H9 (cell line): ENCODE measurements around the gene CBLB. TPM values are rescaled to one million over a fixed set of nuclear protein-coding genes. Genes with fewer than 3 reads are reported as not detected.

Experiments
- DNase-seq: peaks from one replicate; pipeline ENCODE4 v3.0.0-alpha.2; 2017
- H2AFZ ChIP-seq: one replicate; pipeline ENCODE4 v1.6.1; 2013; ENCODE audit warnings: mild to moderate bottlenecking, low read length, control low read depth, moderate library complexity
- H2AK5ac ChIP-seq: 2 replicates; pipeline ENCODE4 v1.6.1; 2013; ENCODE audit warnings: low read length, control low read depth, mixed read lengths; ENCODE audit not compliant: insufficient read length
- H2BK120ac ChIP-seq: one replicate; pipeline ENCODE4 v1.6.1; 2013; ENCODE audit warnings: low read depth, mild to moderate bottlenecking, low read length, control low read depth, inconsistent platforms; ENCODE audit not compliant: poor library complexity, severe bottlenecking
- H2BK12ac ChIP-seq: 2 replicates; pipeline ENCODE4 v1.6.1; 2013; ENCODE audit warnings: low read length, control low read depth, mixed read lengths, low read depth; ENCODE audit not compliant: insufficient read length
- H2BK15ac ChIP-seq: 2 replicates; pipeline ENCODE4 v1.6.1; 2013; ENCODE audit warnings: low read depth, low read length, control low read depth
- H2BK20ac ChIP-seq: one replicate; pipeline ENCODE4 v1.6.1; 2013; ENCODE audit warnings: low read depth, mild to moderate bottlenecking, low read length, control low read depth, inconsistent platforms; ENCODE audit not compliant: poor library complexity, severe bottlenecking
- H2BK5ac ChIP-seq: 2 replicates; pipeline ENCODE4 v1.6.1; 2013; ENCODE audit warnings: low read length, control low read depth, mixed read lengths; ENCODE audit not compliant: insufficient read length
- H3K14ac ChIP-seq: 2 replicates; pipeline ENCODE4 v1.6.1; 2013; ENCODE audit warnings: low read length, control low read depth; ENCODE audit not compliant: insufficient read depth
- H3K18ac ChIP-seq: 2 replicates; pipeline ENCODE4 v1.6.1; 2013; ENCODE audit warnings: low read depth, mild to moderate bottlenecking, mixed read lengths, low read length, control low read depth; ENCODE audit not compliant: insufficient read length
- H3K23ac ChIP-seq: 2 replicates; pipeline ENCODE4 v1.6.1; 2013; ENCODE audit warnings: low read length, control low read depth, mixed read lengths, low read depth; ENCODE audit not compliant: insufficient read length
- H3K23me2 ChIP-seq: 2 replicates; pipeline ENCODE4 v1.6.1; 2013; ENCODE audit warnings: low read depth, mild to moderate bottlenecking, mixed read lengths, low read length, control low read depth; ENCODE audit not compliant: insufficient read length, poor library complexity, severe bottlenecking
- H3K27ac ChIP-seq: 2 replicates; pipeline ENCODE4 v1.5.1; 2013; ENCODE audit warnings: low read length, control low read depth, mixed read lengths, low read depth; ENCODE audit not compliant: insufficient read length
- H3K27me3 ChIP-seq: 2 replicates; pipeline ENCODE4 v1.6.1; 2013; ENCODE audit warnings: low read length, control low read depth, inconsistent platforms; ENCODE audit not compliant: insufficient read depth
- H3K4ac ChIP-seq: 2 replicates; pipeline ENCODE4 v1.6.1; 2013; ENCODE audit warnings: low read depth, mild to moderate bottlenecking, control low read depth, inconsistent platforms, low read length, moderate library complexity
- H3K4me1 ChIP-seq: 2 replicates; pipeline ENCODE4 v1.6.1; 2013; ENCODE audit warnings: low read length, control low read depth, inconsistent platforms; ENCODE audit not compliant: insufficient read depth
- H3K4me2 ChIP-seq: 2 replicates; pipeline ENCODE4 v1.6.1; 2013; ENCODE audit warnings: low read length, control low read depth, mixed read lengths; ENCODE audit not compliant: insufficient read length, insufficient read depth
- H3K56ac ChIP-seq: 2 replicates; pipeline ENCODE4 v1.6.1; 2013; ENCODE audit warnings: low read depth, mild to moderate bottlenecking, mixed read lengths, low read length, control low read depth; ENCODE audit not compliant: insufficient read length
- H3K79me1 ChIP-seq: 2 replicates; pipeline ENCODE4 v1.6.1; 2013; ENCODE audit warnings: low read depth, mild to moderate bottlenecking, moderate library complexity, low read length, control low read depth, inconsistent platforms; ENCODE audit not compliant: insufficient read depth, poor library complexity, severe bottlenecking
- H3K79me2 ChIP-seq: 2 replicates; pipeline ENCODE4 v1.6.1; 2013; ENCODE audit warnings: low read length, control low read depth, inconsistent platforms; ENCODE audit not compliant: insufficient read depth
- H3K9ac ChIP-seq: 2 replicates; pipeline ENCODE4 v1.6.1; 2013; ENCODE audit warnings: low read length, control low read depth, mixed read lengths; ENCODE audit not compliant: insufficient read length; ENCODE audit errors: extremely low read depth
- H3K9me3 ChIP-seq: one replicate; pipeline ENCODE4 v1.6.1; 2013; ENCODE audit warnings: low read depth, low read length, inconsistent platforms; ENCODE audit not compliant: control insufficient read depth
- H3T11ph ChIP-seq: one replicate; pipeline ENCODE4 v1.6.1; 2013; ENCODE audit warnings: mild to moderate bottlenecking, low read length, control low read depth, inconsistent platforms
- H4K20me1 ChIP-seq: one replicate; pipeline ENCODE4 v1.6.1; 2013; ENCODE audit not compliant: control insufficient read depth, insufficient read length, insufficient read depth
- H4K5ac ChIP-seq: 2 replicates; pipeline ENCODE4 v1.6.1; 2013; ENCODE audit warnings: low read depth, mild to moderate bottlenecking, mixed read lengths, low read length, control low read depth; ENCODE audit not compliant: insufficient read length
- H4K8ac ChIP-seq: replicated peaks from 2 replicates; pipeline ENCODE4 v1.6.1; 2013; ENCODE audit warnings: low read length, control low read depth, mixed read lengths, low read depth; ENCODE audit not compliant: insufficient read length
- H4K91ac ChIP-seq: 2 replicates; pipeline ENCODE4 v1.6.1; 2013; ENCODE audit warnings: low read depth, mild to moderate bottlenecking, moderate library complexity, mixed read lengths, low read length, control low read depth; ENCODE audit not compliant: insufficient read length
- H3K27ac Mint-ChIP-seq, 3 experiments: 2 replicates in 2 of 3; 3 replicates in 1 of 3; pipeline ENCODE4 v1.8.0; 2020 to 2021; ENCODE audit warnings: mixed read lengths in 3 of 3, mild to moderate bottlenecking in 1 of 3, moderate library complexity in 1 of 3
- H3K27me3 Mint-ChIP-seq: 2 replicates; pipeline ENCODE4 v1.8.0; 2021; ENCODE audit warnings: low read depth, mild to moderate bottlenecking, moderate library complexity, mixed read lengths
- H3K36me3 Mint-ChIP-seq, 3 experiments: 2 replicates in 2 of 3; 3 replicates in 1 of 3; pipeline ENCODE4 v1.8.0; 2020 to 2021; ENCODE audit warnings: low read depth in 3 of 3, mixed read lengths in 3 of 3; ENCODE audit not compliant: insufficient read depth in 1 of 3
- H3K4me1 Mint-ChIP-seq, 2 experiments: 2 replicates each; pipeline ENCODE4 v1.8.0; 2020; ENCODE audit warnings: mixed read lengths in 2 of 2
- H3K4me3 Mint-ChIP-seq, 2 experiments: 2 replicates in 1 of 2; 3 replicates in 1 of 2; pipeline ENCODE4 v1.8.0; 2020 to 2021; ENCODE audit warnings: mild to moderate bottlenecking in 2 of 2, mixed read lengths in 2 of 2, moderate library complexity in 1 of 2
- H3K9me3 Mint-ChIP-seq, 2 experiments: 2 replicates in 1 of 2; 3 replicates in 1 of 2; pipeline ENCODE4 v1.8.0; 2020; ENCODE audit warnings: mild to moderate bottlenecking in 2 of 2, mixed read lengths in 2 of 2, moderate library complexity in 1 of 2
- CTCF ChIP-seq: fragments of 200-600 bp; sonication (generic); conservative IDR thresholded peaks from 3 replicates; pipeline ENCODE4 v1.8.0; 2021; ENCODE audit warnings: antibody characterized with exemption, mild to moderate bottlenecking
- WGBS: extraction: QIAGEN DNeasy Blood & Tissue Kit; methylation state at CpG from one replicate; pipeline ENCODE4 v1.1.7; 2013; ENCODE audit warnings: missing lambda C conversion rate, low lambda C conversion rate, mixed read lengths; ENCODE audit not compliant: insufficient read length; ENCODE audit errors: extremely low coverage; 5-methylcytosine and 5-hydroxymethylcytosine counted together
- total RNA-seq: library from RNA; stranded (reverse); gene quantifications from 2 replicates; pipeline ENCODE4 v1.2.1, GENCODE V29; 2021

Gene CBLB
- total RNA-seq, 1 experiment from 2014 or later: 25.7 TPM

- no peak overlapping the region for H2BK5ac ChIP-seq
- H3K4me2 ChIP-seq: no peak overlapping the region
- no peak overlapping the region for H4K91ac ChIP-seq
- no peak overlapping the region for H4K8ac ChIP-seq
- H3K4me1 ChIP-seq: no peaks in the 10 kb centered on the region
- H3K18ac ChIP-seq: no peak overlapping the region
- H3K36me3 Mint-ChIP-seq: peaks cover 19 to 30% (median 23%) of the 10 kb centered on the region in 3 experiments
- H4K5ac ChIP-seq: no peak overlapping the region
- WGBS: no CpG with 5 or more reads among the region's 3 CpGs
- peaks cover 8 to 10% of the 10 kb centered on the region in 2 experiments for H3K4me1 Mint-ChIP-seq
- peaks cover 2% of the 10 kb centered on the region; the same call in 1 of the 2 replicates for H3K79me2 ChIP-seq
- H3K4ac ChIP-seq: no peak overlapping the region
- no peak overlapping the region for H3K27ac Mint-ChIP-seq
- H3T11ph ChIP-seq: no peak overlapping the region
- peaks cover 12 to 13% of the 10 kb centered on the region in 2 experiments for H3K9me3 Mint-ChIP-seq
- no peak overlapping the region for H2BK20ac ChIP-seq
- H3K9ac ChIP-seq: no peak overlapping the region
- H3K27ac ChIP-seq: no peak overlapping the region
- H2BK12ac ChIP-seq: no peak overlapping the region
- no peak overlapping the region for H2BK15ac ChIP-seq
- no peak overlapping the region for H3K56ac ChIP-seq
- no peak overlapping the region for H2AK5ac ChIP-seq
- no peaks in the 10 kb centered on the region for H3K27me3 ChIP-seq
- H3K14ac ChIP-seq: no peak overlapping the region
- no peak for DNase-seq
- H3K79me1 ChIP-seq: no peaks in the 10 kb centered on the region
- H2AFZ ChIP-seq: no peak overlapping the region
- H2BK120ac ChIP-seq: no peak overlapping the region
- H3K23ac ChIP-seq: no peak overlapping the region
- H3K23me2 ChIP-seq: no peaks in the 10 kb centered on the region
- H3K27me3 Mint-ChIP-seq: no peaks in the 10 kb centered on the region
- H3K4me3 Mint-ChIP-seq: no peak overlapping the region
- no peaks in the 10 kb centered on the region for H4K20me1 ChIP-seq
- H3K9me3 ChIP-seq: peaks cover 11% of the 10 kb centered on the region
- no peak for TF ChIP-seq CTCF
These were observed 101.6 kb downstream of the CBLB start for GRCh38 chr3:105767216-105767615.
